ENCODE data around the gene ROPN1B. TPM values are rescaled to one million over a fixed set of nuclear protein-coding genes. Genes with fewer than 3 reads are reported as not detected.
A peak's percentile ranks its signal among the peaks of the same experiment; 100 is the strongest.
"Not testable (repeated sequence)": the region's sequence is repeated elsewhere in the genome, so short reads cannot be mapped to it uniquely, and the experiment has no call there.

ROPN1B gene
- total RNA-seq, 1 experiment from 2014 or later: 2.2 TPM

DNA sequence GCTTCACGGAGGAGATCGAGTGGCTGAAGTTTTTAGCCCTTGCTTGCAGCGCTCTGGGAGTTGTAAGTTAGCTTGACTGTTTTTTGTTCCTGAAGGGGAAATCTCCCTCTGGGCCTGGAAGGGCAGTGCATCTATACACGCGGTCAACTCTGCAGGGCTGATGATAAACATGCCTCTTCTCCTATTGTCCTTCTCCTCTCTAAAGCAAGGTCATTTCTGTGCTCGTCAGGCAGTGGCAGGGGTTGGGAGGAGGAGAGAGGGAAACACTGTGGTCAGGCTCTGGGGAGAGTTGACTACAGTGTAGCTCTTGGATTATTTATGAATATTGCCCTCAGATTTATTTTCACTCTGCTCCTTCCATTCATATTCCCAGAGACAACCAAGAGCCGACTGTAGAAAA lies 8.1 kb downstream of the ROPN1B start:
- H3K36me3 ChIP-seq (ENCODE audit: control insufficient read depth in 1 of 2, insufficient read depth in 2 of 2, low read length in 2 of 2); H4K20me1 ChIP-seq (ENCODE audit: insufficient read depth); POLR2A ChIA-PET; H2AFZ ChIP-seq (ENCODE audit: low read depth, low read length, poor library complexity, severe bottlenecking); H3K27ac ChIP-seq (ENCODE audit: low read depth, low read length); H3K9ac ChIP-seq (ENCODE audit: low read length); H3K27me3 ChIP-seq (ENCODE audit: insufficient read depth, low read length); DNase-seq (ENCODE audit: low read depth, low spot score); H3K4me3 ChIP-seq (replicated peaks in 1 of 2; ENCODE audit: low read depth in 1 of 2, low read length in 2 of 2); ATAC-seq; H3K9me2 ChIP-seq (ENCODE audit: insufficient read depth); BruUV-seq (replicated peaks); intact Hi-C loops (cut with micrococcal nuclease); H3K79me2 ChIP-seq (ENCODE audit: insufficient read depth, low read length); RAD21 ChIA-PET (ENCODE audit: low non-redundant PET in 1 of 2, low total read pairs in 2 of 2, uncharacterized antibody in 2 of 2, unreplicated experiment in 2 of 2); H3K4me1 ChIP-seq (ENCODE audit: control insufficient read depth in 1 of 2, insufficient read depth in 2 of 2, low read length in 2 of 2); H3K4me2 ChIP-seq (ENCODE audit: low read length); H3K9me3 ChIP-seq (ENCODE audit: control insufficient read depth in 1 of 2, insufficient read depth in 1 of 2, low read depth in 1 of 2, low read length in 2 of 2); CTCF ChIA-PET: not testable (repeated sequence)

GRCh38 chr3:125984951-125985350 lies 16.0 kb downstream of the ROPN1B start:
- ATAC-seq: peak; percentile 99
- H3K27ac ChIP-seq (ENCODE audit: low read depth, low read length); H2AFZ ChIP-seq (ENCODE audit: low read depth, low read length, poor library complexity, severe bottlenecking); intact Hi-C loops (cut with micrococcal nuclease); DNase-seq (ENCODE audit: low read depth, low spot score); H3K4me1 ChIP-seq (ENCODE audit: control insufficient read depth in 1 of 2, insufficient read depth in 2 of 2, low read length in 2 of 2); H3K9ac ChIP-seq (ENCODE audit: low read length); H3K36me3 ChIP-seq (ENCODE audit: control insufficient read depth in 1 of 2, insufficient read depth in 2 of 2, low read length in 2 of 2); H3K27me3 ChIP-seq (ENCODE audit: insufficient read depth, low read length); H3K9me3 ChIP-seq (ENCODE audit: control insufficient read depth in 1 of 2, insufficient read depth in 1 of 2, low read depth in 1 of 2, low read length in 2 of 2); CTCF ChIA-PET; BruUV-seq (replicated peaks); H3K9me2 ChIP-seq (ENCODE audit: insufficient read depth); H3K79me2 ChIP-seq (ENCODE audit: insufficient read depth, low read length); RAD21 ChIA-PET (ENCODE audit: low non-redundant PET in 1 of 2, low total read pairs in 2 of 2, uncharacterized antibody in 2 of 2, unreplicated experiment in 2 of 2); H3K4me3 ChIP-seq (replicated peaks in 1 of 2; ENCODE audit: low read depth in 1 of 2, low read length in 2 of 2); H4K20me1 ChIP-seq (ENCODE audit: insufficient read depth); POLR2A ChIA-PET; H3K4me2 ChIP-seq (ENCODE audit: low read length): not testable (repeated sequence)

GRCh38 chr3:125990253-125990970 lies 21.4 kb downstream of the ROPN1B start:
- POLR2A ChIA-PET: no interaction called here
- Histone ChIP-seq H3K4me3 (replicated peaks in 1 of 2; ENCODE audit: low read depth in 1 of 2, low read length in 2 of 2) (peak overlapping the region; percentile 66 to 70), H4K20me1 (ENCODE audit: insufficient read depth) (no peaks in the 10 kb centered on the region), H3K4me2 (ENCODE audit: low read length) (peak overlapping the region; percentile 73), H3K27me3 (ENCODE audit: insufficient read depth, low read length) (no peaks in the 10 kb centered on the region), H3K36me3 (ENCODE audit: control insufficient read depth in 1 of 2, insufficient read depth in 2 of 2, low read length in 2 of 2) (no peaks in the 10 kb centered on the region), H3K9me2 (ENCODE audit: insufficient read depth) (no peaks in the 10 kb centered on the region), H3K9me3 (ENCODE audit: control insufficient read depth in 1 of 2, insufficient read depth in 1 of 2, low read depth in 1 of 2, low read length in 2 of 2) (no peaks in the 10 kb centered on the region), H3K79me2 (ENCODE audit: insufficient read depth, low read length) (no peaks in the 10 kb centered on the region), H3K9ac (ENCODE audit: low read length) (peak overlapping the region; percentile 65), H3K4me1 (ENCODE audit: control insufficient read depth in 1 of 2, insufficient read depth in 2 of 2, low read length in 2 of 2) (no peaks in the 10 kb centered on the region), H2AFZ (ENCODE audit: low read depth, low read length, poor library complexity, severe bottlenecking) (no peak overlapping the region), H3K27ac (ENCODE audit: low read depth, low read length) (peak overlapping the region; percentile 59)
- peak; percentile 73 for DNase-seq (ENCODE audit: low read depth, low spot score)
- no TSS peak for BruUV-seq (replicated peaks)
- CTCF ChIA-PET: no interaction called here
- RAD21 ChIA-PET (ENCODE audit: low non-redundant PET in 1 of 2, low total read pairs in 2 of 2, uncharacterized antibody in 2 of 2, unreplicated experiment in 2 of 2): no interaction called here
- peak; percentile 100 for ATAC-seq
- intact Hi-C loops (cut with micrococcal nuclease): no loop called here
- no peak; the same call in 1 of the 2 replicates for TF ChIP-seq FOSL1 (IDR thresholded peaks at IDR 0.05; ENCODE audit: low read depth)
- TF ChIP-seq, protein P1, sequence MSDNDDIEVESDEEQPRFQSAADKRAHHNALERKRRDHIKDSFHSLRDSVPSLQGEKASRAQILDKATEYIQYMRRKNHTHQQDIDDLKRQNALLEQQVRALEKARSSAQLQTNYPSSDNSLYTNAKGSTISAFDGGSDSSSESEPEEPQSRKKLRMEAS (IDR thresholded peaks at IDR 0.05): peak; percentile 60
- TF ChIP-seq EGR1 (IDR thresholded peaks at IDR 0.05; ENCODE audit: low read depth): no peak
- TF ChIP-seq, protein P2, sequence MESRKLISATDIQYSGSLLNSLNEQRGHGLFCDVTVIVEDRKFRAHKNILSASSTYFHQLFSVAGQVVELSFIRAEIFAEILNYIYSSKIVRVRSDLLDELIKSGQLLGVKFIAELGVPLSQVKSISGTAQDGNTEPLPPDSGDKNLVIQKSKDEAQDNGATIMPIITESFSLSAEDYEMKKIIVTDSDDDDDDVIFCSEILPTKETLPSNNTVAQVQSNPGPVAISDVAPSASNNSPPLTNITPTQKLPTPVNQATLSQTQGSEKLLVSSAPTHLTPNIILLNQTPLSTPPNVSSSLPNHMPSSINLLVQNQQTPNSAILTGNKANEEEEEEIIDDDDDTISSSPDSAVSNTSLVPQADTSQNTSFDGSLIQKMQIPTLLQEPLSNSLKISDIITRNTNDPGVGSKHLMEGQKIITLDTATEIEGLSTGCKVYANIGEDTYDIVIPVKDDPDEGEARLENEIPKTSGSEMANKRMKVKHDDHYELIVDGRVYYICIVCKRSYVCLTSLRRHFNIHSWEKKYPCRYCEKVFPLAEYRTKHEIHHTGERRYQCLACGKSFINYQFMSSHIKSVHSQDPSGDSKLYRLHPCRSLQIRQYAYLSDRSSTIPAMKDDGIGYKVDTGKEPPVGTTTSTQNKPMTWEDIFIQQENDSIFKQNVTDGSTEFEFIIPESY (IDR thresholded peaks at IDR 0.05; ENCODE audit: extremely low read depth, insufficient replicate concordance, low read length): no peak
- no peak for TF ChIP-seq CEBPB (IDR thresholded peaks at IDR 0.05; ENCODE audit: low read depth)
- no peak for TF ChIP-seq EZH2 (IDR thresholded peaks at IDR 0.05)
- TF ChIP-seq ZFX (IDR thresholded peaks at IDR 0.05): no peak
- no peak for TF ChIP-seq SRF (IDR thresholded peaks at IDR 0.05; ENCODE audit: low read depth)
